ENCODE results near the gene MYL10.

Gene MYL10

DNA sequence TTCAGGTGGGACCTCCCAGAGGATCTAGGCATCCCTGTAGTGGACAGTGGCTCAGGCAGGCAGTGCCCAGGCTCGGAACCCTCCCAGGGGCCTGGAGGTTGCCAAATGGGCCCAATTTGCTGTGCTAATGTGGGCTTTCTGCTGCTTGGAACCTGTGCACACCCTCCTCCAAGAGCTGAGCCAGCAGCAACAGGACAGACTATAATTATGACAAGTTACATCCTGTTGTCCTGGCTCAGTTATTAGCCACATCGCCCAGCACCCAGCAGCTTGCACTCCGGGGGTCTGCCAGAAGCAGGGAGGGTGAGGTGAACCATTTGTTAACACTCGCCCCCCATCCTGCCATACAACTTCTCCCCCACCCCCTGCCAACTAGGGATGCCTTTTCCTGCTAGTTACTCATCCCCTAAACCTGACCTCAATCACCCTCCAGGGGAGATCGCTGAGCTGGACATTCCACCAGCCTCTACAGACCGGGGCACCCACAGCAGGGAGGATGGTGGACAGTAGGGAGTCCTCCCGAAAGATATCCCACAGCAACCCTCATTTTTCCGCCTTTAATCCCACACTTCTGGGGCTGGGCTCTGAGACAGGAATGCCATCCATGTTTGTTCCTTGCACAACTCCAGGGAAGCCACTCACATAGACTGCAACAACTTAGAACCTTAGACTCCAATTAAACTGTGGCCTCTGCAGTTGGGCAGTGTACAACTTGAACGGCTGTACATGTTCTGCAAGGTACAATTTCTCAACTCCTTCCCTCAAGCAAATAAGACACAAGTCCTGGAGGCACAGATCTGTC lies 7.9 kb upstream of the MYL10 start:
- Mint-ChIP-seq H3K27ac (no peak overlapping the region), H3K27me3 (peaks cover 7% of the 10 kb centered on the region), H3K36me3 (ENCODE audit: low read depth) (no peaks in the 10 kb centered on the region), H3K9me3 (peaks cover 6% of the 10 kb centered on the region), H3K4me3 (no peak overlapping the region), H3K4me1 (ENCODE audit: low read depth) (no peaks in the 10 kb centered on the region)
- intact Hi-C loops (cut with micrococcal nuclease) = no loop called here

DNA sequence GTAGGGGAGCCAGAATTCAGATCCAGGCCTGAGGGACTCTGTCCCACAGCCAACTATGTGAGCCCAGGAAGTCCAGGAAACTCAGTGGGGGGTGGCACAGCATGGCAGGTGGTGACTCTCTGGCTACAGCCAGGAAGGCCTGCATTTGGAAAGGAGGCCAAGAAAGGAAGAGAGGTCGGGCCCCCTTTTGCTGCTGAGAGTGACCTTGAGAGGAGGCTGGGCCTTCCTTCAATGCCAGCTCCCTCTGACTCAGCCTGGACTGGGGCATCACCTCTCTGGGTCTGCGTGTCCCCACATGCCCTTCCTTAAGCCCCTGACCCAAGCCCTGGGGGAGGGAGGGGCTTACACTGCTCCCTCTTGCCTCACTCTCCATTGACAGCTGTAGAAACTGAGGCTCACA lies 6.4 kb upstream of the MYL10 start:
- Mint-ChIP-seq H3K9me3 (peaks cover 6% of the 10 kb centered on the region), H3K27ac (no peak overlapping the region), H3K4me1 (ENCODE audit: low read depth) (peaks cover 5% of the 10 kb centered on the region), H3K4me3 (no peak overlapping the region), H3K27me3 (peaks cover 17% of the 10 kb centered on the region), H3K36me3 (ENCODE audit: low read depth) (no peaks in the 10 kb centered on the region)
- intact Hi-C loops (cut with micrococcal nuclease) = no loop called here

- Mint-ChIP-seq H3K27me3 (peaks cover 19% of the 10 kb centered on the region), H3K9me3 (peaks cover 6% of the 10 kb centered on the region), H3K4me1 (ENCODE audit: low read depth) (peaks cover 5% of the 10 kb centered on the region), H3K36me3 (ENCODE audit: low read depth) (no peaks in the 10 kb centered on the region), H3K27ac (no peak overlapping the region), H3K4me3 (no peak overlapping the region)
- intact Hi-C loops (cut with micrococcal nuclease) = no loop called here
Measured at GRCh38 chr7:101634196-101634717, 5.2 kb upstream of the MYL10 start.

GRCh38 chr7:101633511-101633910 lies 4.4 kb upstream of the MYL10 start:
- Mint-ChIP-seq H3K36me3 (ENCODE audit: low read depth) (no peaks in the 10 kb centered on the region), H3K4me1 (ENCODE audit: low read depth) (peaks cover 5% of the 10 kb centered on the region), H3K9me3 (peaks cover 6% of the 10 kb centered on the region), H3K27ac (no peak overlapping the region), H3K4me3 (no peak overlapping the region), H3K27me3 (peaks cover 19% of the 10 kb centered on the region)
- intact Hi-C loops (cut with micrococcal nuclease) = no loop called here

- intact Hi-C loops (cut with micrococcal nuclease) = no loop called here
Measured at GRCh38 chr7:101632641-101633040, 3.5 kb upstream of the MYL10 start.

GRCh38 chr7:101631224-101631714 lies 2.2 kb upstream of the MYL10 start:
- H3K27ac Mint-ChIP-seq = no peak overlapping the region

More at GRCh38 chr7:101632641-101633040, 3.5 kb upstream of the MYL10 start:
- H3K36me3 Mint-ChIP-seq (ENCODE audit: low read depth) = no peaks in the 10 kb centered on the region
- peaks cover 5% of the 10 kb centered on the region for H3K4me1 Mint-ChIP-seq (ENCODE audit: low read depth)
- no peak overlapping the region for H3K4me3 Mint-ChIP-seq
- H3K27ac Mint-ChIP-seq = no peak overlapping the region
- peaks cover 19% of the 10 kb centered on the region for H3K27me3 Mint-ChIP-seq
- H3K9me3 Mint-ChIP-seq = peaks cover 6% of the 10 kb centered on the region

DNA sequence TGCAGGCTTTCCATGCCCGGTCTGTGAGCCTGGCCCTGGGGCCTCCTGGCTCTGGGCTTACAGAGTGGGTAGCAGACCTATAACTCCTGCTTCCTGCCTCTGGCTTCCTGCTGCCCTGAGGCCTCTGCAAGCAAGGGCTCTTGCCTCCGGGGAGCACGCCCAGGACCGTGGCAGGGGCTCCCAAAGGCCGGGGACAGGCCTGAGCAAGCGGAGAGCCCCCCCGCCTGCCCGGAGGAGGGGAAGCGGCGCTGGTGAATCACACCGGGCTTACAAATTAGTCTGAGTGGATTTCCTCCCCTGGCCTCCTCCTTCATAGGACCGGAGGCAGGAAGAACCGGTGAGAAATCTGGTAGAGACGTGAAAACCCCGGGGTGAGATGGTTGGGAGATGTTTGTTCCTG lies 1.5 kb upstream of the MYL10 start:
- Mint-ChIP-seq H3K27ac (no peak overlapping the region), H3K27me3 (peaks cover 31% of the 10 kb centered on the region), H3K9me3 (peaks cover 6% of the 10 kb centered on the region), H3K36me3 (ENCODE audit: low read depth) (no peaks in the 10 kb centered on the region), H3K4me3 (no peak overlapping the region), H3K4me1 (ENCODE audit: low read depth) (peaks cover 5% of the 10 kb centered on the region)
- intact Hi-C loops (cut with micrococcal nuclease) = no loop called here

More at GRCh38 chr7:101631224-101631714, 2.2 kb upstream of the MYL10 start:
- peaks cover 5% of the 10 kb centered on the region for H3K4me1 Mint-ChIP-seq (ENCODE audit: low read depth)
- no peaks in the 10 kb centered on the region for H3K36me3 Mint-ChIP-seq (ENCODE audit: low read depth)
- intact Hi-C loops (cut with micrococcal nuclease) = no loop called here
- H3K9me3 Mint-ChIP-seq = peaks cover 6% of the 10 kb centered on the region
- no peak overlapping the region for H3K4me3 Mint-ChIP-seq
- H3K27me3 Mint-ChIP-seq = peaks cover 24% of the 10 kb centered on the region

- Mint-ChIP-seq H3K4me1 (ENCODE audit: low read depth) (peaks cover 14% of the 10 kb centered on the region), H3K9me3 (peaks cover 6% of the 10 kb centered on the region), H3K4me3 (no peak overlapping the region), H3K27ac (no peak overlapping the region), H3K27me3 (peaks cover 41% of the 10 kb centered on the region), H3K36me3 (ENCODE audit: low read depth) (no peaks in the 10 kb centered on the region)
- intact Hi-C loops (cut with micrococcal nuclease) = no loop called here
Measured at GRCh38 chr7:101628522-101628921, 574 bp downstream of the MYL10 start.

GRCh38 chr7:101626758-101627157 lies 2.3 kb downstream of the MYL10 start:
- H3K27me3 Mint-ChIP-seq = peaks cover 49% of the 10 kb centered on the region
- H3K4me1 Mint-ChIP-seq (ENCODE audit: low read depth) = peaks cover 14% of the 10 kb centered on the region
- H3K27ac Mint-ChIP-seq = no peak overlapping the region
- no peaks in the 10 kb centered on the region for H3K36me3 Mint-ChIP-seq (ENCODE audit: low read depth)
- no peaks in the 10 kb centered on the region for H3K9me3 Mint-ChIP-seq
- intact Hi-C loops (cut with micrococcal nuclease) = no loop called here
- no peak overlapping the region for H3K4me3 Mint-ChIP-seq

- no peaks in the 10 kb centered on the region for H3K9me3 Mint-ChIP-seq
- peaks cover 14% of the 10 kb centered on the region for H3K4me1 Mint-ChIP-seq (ENCODE audit: low read depth)
- H3K27me3 Mint-ChIP-seq = peaks cover 46% of the 10 kb centered on the region
- intact Hi-C loops (cut with micrococcal nuclease) = no loop called here
- H3K36me3 Mint-ChIP-seq (ENCODE audit: low read depth) = no peaks in the 10 kb centered on the region
- H3K27ac Mint-ChIP-seq = no peak overlapping the region
- H3K4me3 Mint-ChIP-seq = no peak overlapping the region
Measured at GRCh38 chr7:101626069-101626671, 2.9 kb downstream of the MYL10 start.

DNA sequence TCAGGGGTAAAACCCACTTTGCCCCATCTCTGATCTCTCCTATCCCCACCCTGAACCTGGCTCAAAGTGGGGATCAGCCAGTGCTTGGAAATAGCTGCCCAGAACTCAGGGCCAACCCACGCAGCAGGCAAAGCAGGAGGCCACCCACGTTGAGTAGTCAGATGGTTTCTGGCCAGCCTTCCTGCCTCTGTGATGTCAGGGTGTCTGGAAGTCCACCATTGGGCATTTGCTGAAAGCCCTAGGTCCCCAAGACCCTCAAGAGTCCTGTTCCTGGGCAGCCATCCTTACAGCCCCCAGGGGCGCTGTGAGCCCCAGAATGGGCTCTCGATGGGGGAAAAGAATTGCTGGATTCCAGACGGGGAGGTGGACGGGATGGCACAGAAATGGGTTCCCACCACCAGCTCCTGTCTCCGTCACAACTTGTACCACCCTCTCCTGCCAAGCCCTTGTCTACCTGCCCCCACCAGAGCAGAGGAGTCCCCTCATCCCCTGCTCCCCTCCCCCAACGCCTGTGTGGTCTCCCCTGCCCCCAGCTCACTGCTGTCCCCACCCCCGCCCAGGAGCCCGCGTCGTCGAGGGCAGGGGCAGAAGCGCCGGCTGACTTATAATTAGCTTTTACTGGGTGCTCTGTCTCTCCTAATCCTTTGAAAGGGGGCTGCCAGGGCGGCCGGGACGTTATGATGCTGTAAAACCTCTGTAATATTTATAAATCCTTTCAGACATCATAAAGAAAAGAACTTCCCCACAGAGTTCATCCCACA lies 3.9 kb downstream of the MYL10 start:
- Mint-ChIP-seq H3K27ac (no peak overlapping the region), H3K9me3 (no peaks in the 10 kb centered on the region), H3K27me3 (peaks cover 41% of the 10 kb centered on the region), H3K36me3 (ENCODE audit: low read depth) (no peaks in the 10 kb centered on the region), H3K4me3 (no peak overlapping the region), H3K4me1 (ENCODE audit: low read depth) (peaks cover 8% of the 10 kb centered on the region)
- intact Hi-C loops (cut with micrococcal nuclease) = no loop called here

DNA sequence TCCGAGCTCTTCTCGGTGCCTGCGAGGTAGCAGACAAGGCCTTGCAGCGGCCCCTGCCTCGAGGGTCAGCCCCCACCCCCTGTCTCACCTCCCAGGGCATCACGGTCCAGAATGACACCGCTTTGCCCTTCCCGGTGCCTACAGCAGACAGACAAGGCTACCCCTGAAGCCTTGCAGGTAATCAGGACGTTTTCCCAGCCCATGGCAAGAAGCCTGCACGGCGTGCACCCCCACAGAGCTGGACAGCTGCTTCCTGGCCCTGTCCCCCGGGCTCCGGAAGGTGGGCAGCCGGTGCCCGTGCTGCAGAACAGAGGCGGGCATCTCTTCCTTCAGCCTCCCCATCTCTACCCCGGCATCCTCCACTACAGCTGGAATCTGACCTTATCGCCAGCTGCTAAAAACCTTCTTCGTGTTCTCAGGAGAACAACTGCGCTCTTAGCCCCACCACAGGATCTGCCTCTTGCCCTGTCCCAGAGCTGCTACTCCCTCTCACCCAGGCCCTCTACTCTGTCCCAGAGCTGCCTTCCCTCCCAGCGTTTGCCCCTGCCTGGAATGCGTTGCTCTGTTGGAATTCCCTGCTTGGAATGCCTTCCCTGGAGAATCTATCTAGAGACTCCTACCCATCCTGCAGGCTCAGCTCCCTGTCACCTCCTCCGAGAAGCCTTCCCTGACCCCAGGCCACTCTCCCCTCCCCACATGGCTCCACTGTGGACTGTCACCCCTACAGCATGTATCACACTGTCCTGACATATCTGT lies 4.7 kb downstream of the MYL10 start:
- Mint-ChIP-seq H3K4me3 (no peak overlapping the region), H3K27ac (no peak overlapping the region), H3K4me1 (ENCODE audit: low read depth) (peaks cover 8% of the 10 kb centered on the region), H3K9me3 (no peaks in the 10 kb centered on the region), H3K36me3 (ENCODE audit: low read depth) (no peaks in the 10 kb centered on the region), H3K27me3 (peaks cover 40% of the 10 kb centered on the region)
- intact Hi-C loops (cut with micrococcal nuclease) = no loop called here

DNA sequence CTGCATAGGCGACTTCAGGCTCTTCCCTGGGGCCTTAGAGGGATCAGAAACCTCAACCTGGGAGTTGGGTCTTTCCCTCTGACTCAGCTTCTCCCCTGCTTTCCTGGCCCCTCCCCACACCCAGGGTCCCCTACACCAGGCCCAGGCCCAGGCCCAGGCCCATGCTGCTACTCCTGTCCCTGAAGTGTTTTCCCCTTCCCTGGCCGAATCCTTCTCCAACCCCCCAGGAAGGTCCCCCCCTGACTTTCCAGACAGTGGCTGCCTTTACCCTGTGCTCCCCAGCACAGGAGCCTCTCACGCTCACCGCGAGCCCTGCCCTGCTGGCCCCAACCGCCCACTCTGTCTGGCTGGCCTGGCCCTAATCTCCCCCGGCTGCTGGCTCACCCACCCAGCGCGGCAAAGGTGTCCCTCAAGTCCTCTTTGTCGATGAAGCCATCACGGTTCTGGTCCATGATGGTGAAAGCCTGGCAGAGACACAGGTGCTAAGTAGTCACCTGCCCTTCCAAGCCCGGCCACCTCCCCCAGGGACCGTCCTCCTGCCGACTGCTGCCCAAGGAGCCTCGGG lies 6.4 kb downstream of the MYL10 start:
- Mint-ChIP-seq H3K4me1 (ENCODE audit: low read depth) (peaks cover 13% of the 10 kb centered on the region), H3K9me3 (no peaks in the 10 kb centered on the region), H3K4me3 (no peak overlapping the region), H3K36me3 (ENCODE audit: low read depth) (no peaks in the 10 kb centered on the region), H3K27ac (no peak overlapping the region), H3K27me3 (peaks cover 42% of the 10 kb centered on the region)
- intact Hi-C loops (cut with micrococcal nuclease) = no loop called here

All from dendritic cell treated with granulocyte-macrophage colony-stimulating factor and Interleukin-4, amounts not matched to agents 40 ng/mL and 50 ng/mL, for 4 days (primary cell).